ENCODE results near the gene TBX4.

The TBX4 gene

DNA sequence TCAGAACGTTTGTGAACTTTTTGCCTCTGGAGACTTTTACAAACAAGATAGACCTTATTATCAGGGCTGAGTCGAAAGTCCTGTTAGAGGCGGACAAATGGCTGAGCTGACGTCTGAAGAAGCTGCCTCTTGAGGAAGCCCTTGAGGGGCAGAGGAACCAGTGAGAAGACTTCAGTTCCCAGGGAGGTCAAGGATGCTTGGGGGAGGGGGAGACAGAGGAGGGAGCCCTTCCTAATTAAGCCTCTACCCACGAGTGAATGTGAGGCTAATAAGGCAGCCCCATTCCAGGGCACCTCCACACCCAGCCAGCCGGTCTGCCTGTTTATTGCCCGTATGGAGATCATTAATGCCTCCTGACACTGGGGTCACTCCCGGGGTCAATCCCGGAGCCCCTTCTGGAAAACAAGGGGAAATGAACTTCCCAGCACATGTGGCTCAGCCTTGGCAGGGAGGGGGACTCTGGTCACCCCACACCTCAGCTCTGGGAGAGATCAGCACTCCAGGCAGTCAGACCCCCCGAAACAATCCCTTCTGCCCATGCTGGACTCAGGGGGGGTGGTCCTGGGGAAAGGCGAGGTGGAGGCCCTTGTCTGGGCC lies 9.2 kb upstream of the TBX4 start:
- TF ChIP-seq CSDC2 (CRISPR knock-in tag; IDR thresholded peaks at IDR 0.05) (no peak), ZFP3 (CRISPR knock-in tag; IDR thresholded peaks at IDR 0.05) (no peak), SNAI2 (CRISPR knock-in tag; IDR thresholded peaks at IDR 0.05) (no peak), ZC3H10 (CRISPR knock-in tag; IDR thresholded peaks at IDR 0.05) (no peak), ZFP30 (CRISPR knock-in tag; IDR thresholded peaks at IDR 0.05) (no peak), PPARA (CRISPR knock-in tag; IDR thresholded peaks at IDR 0.05; ENCODE audit: borderline replicate concordance) (no peak), TOX (CRISPR knock-in tag; IDR thresholded peaks at IDR 0.05; ENCODE audit: borderline replicate concordance) (no peak), RARB (CRISPR knock-in tag; IDR thresholded peaks at IDR 0.05) (no peak), ESRRG (CRISPR knock-in tag; IDR thresholded peaks at IDR 0.05) (no peak)
- TF ChIP-seq, protein P1, sequence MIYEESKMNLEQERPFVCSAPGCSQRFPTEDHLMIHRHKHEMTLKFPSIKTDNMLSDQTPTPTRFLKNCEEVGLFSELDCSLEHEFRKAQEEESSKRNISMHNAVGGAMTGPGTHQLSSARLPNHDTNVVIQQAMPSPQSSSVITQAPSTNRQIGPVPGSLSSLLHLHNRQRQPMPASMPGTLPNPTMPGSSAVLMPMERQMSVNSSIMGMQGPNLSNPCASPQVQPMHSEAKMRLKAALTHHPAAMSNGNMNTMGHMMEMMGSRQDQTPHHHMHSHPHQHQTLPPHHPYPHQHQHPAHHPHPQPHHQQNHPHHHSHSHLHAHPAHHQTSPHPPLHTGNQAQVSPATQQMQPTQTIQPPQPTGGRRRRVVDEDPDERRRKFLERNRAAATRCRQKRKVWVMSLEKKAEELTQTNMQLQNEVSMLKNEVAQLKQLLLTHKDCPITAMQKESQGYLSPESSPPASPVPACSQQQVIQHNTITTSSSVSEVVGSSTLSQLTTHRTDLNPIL (CRISPR knock-in tag; IDR thresholded peaks at IDR 0.05; ENCODE audit: low read depth) = no peak
- TF ChIP-seq, protein P2, sequence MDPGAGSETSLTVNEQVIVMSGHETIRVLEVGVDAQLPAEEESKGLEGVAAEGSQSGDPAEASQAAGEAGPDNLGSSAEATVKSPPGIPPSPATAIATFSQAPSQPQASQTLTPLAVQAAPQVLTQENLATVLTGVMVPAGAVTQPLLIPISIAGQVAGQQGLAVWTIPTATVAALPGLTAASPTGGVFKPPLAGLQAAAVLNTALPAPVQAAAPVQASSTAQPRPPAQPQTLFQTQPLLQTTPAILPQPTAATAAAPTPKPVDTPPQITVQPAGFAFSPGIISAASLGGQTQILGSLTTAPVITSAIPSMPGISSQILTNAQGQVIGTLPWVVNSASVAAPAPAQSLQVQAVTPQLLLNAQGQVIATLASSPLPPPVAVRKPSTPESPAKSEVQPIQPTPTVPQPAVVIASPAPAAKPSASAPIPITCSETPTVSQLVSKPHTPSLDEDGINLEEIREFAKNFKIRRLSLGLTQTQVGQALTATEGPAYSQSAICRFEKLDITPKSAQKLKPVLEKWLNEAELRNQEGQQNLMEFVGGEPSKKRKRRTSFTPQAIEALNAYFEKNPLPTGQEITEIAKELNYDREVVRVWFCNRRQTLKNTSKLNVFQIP (CRISPR knock-in tag; IDR thresholded peaks at IDR 0.05; ENCODE audit: borderline replicate concordance, low read depth) = no peak
- TF ChIP-seq, protein P3, sequence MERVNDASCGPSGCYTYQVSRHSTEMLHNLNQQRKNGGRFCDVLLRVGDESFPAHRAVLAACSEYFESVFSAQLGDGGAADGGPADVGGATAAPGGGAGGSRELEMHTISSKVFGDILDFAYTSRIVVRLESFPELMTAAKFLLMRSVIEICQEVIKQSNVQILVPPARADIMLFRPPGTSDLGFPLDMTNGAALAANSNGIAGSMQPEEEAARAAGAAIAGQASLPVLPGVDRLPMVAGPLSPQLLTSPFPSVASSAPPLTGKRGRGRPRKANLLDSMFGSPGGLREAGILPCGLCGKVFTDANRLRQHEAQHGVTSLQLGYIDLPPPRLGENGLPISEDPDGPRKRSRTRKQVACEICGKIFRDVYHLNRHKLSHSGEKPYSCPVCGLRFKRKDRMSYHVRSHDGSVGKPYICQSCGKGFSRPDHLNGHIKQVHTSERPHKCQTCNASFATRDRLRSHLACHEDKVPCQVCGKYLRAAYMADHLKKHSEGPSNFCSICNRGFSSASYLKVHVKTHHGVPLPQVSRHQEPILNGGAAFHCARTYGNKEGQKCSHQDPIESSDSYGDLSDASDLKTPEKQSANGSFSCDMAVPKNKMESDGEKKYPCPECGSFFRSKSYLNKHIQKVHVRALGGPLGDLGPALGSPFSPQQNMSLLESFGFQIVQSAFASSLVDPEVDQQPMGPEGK (CRISPR knock-in tag; IDR thresholded peaks at IDR 0.05; ENCODE audit: borderline replicate concordance) = no peak
- TF ChIP-seq, protein P4, sequence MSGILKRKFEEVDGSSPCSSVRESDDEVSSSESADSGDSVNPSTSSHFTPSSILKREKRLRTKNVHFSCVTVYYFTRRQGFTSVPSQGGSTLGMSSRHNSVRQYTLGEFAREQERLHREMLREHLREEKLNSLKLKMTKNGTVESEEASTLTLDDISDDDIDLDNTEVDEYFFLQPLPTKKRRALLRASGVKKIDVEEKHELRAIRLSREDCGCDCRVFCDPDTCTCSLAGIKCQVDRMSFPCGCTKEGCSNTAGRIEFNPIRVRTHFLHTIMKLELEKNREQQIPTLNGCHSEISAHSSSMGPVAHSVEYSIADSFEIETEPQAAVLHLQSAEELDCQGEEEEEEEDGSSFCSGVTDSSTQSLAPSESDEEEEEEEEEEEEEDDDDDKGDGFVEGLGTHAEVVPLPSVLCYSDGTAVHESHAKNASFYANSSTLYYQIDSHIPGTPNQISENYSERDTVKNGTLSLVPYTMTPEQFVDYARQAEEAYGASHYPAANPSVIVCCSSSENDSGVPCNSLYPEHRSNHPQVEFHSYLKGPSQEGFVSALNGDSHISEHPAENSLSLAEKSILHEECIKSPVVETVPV (CRISPR knock-in tag; IDR thresholded peaks at IDR 0.05) = no peak

DNA sequence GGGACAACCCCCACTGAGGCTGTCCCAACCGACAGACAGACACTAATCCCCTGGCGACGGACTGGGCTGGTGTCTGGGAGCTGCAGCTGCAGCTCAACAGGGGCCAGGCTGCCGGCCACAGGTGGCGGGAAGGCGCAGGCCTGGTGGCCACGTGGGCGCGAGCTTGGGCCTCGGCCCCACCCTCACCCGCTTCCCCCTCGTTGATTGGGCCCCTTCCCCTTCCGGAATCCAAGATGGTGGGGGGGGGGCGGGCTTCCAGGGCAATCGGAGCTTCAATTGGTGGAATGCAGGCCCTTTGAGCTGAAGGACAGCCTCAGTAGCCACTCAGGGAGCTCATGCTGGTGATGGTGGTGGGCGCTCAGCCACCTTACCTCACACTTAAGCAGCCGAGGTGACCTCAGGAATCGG lies 8.7 kb upstream of the TBX4 start:
- no peak for ATAC-seq
- TF ChIP-seq SNAI2 (CRISPR knock-in tag; IDR thresholded peaks at IDR 0.05) (no peak), ZNF565 (CRISPR knock-in tag; conservative IDR thresholded peaks at IDR 0.05; ENCODE audit: low read depth) (no peak), ARNTL (CRISPR knock-in tag; IDR thresholded peaks at IDR 0.05; ENCODE audit: borderline replicate concordance, low read depth) (no peak), ESRRG (CRISPR knock-in tag; IDR thresholded peaks at IDR 0.05) (no peak)
- TF ChIP-seq, protein P2 (CRISPR knock-in tag; IDR thresholded peaks at IDR 0.05; ENCODE audit: borderline replicate concordance, low read depth) = no peak

More for the DNA sequence above, 9.2 kb upstream of the TBX4 start:
- no peak for ATAC-seq

DNA sequence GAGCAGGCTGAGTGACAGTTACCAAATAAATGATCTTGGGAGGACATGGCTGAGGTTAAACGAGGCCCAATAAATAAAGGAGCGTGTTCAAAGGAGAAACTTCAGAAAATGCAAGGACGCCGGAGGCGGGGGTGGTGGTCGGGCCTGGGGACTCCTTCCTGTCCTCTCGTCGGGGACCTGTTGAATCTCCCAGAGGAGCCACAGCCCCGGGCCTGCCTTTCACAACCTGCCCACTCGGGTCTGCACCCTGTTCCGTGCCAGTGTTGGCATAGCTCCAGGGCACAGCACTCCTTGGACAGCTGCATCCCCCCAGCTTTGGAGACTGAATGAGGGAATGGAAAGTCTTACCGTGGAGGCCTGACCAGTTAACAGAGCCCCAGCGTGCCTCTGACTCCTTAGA lies 8.1 kb upstream of the TBX4 start:
- ATAC-seq = no peak
- TF ChIP-seq TOX (CRISPR knock-in tag; IDR thresholded peaks at IDR 0.05; ENCODE audit: borderline replicate concordance) (no peak), ZNF70 (CRISPR knock-in tag; IDR thresholded peaks at IDR 0.05) (no peak)

DNA sequence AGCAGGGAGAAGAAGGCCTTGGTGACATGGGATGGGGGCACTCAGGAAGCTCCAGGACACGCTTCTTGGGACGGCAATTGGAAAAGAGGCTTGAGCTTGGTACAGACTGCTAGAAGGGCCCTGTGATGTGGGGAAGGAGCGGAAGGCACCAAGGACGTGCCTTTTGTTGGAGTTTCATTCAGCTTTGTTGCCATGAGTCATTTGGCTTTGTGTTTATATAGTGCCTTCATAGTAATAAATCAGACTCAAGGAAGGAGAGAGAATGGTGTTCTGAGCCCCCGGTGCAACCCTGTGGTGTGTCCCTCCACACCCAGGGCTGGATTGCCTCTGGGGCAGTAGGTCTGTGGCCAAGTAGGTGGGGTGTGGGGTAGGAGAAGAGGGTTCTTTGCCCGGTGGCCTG lies 7.4 kb upstream of the TBX4 start:
- ATAC-seq = no peak
- TF ChIP-seq ESRRG (CRISPR knock-in tag; IDR thresholded peaks at IDR 0.05) (no peak), PPARA (CRISPR knock-in tag; IDR thresholded peaks at IDR 0.05; ENCODE audit: borderline replicate concordance) (no peak), SNAI2 (CRISPR knock-in tag; IDR thresholded peaks at IDR 0.05) (no peak), ZC3H10 (CRISPR knock-in tag; IDR thresholded peaks at IDR 0.05) (no peak), ZNF8 (CRISPR knock-in tag; IDR thresholded peaks at IDR 0.05) (no peak), RARB (CRISPR knock-in tag; IDR thresholded peaks at IDR 0.05) (no peak), ZNF70 (CRISPR knock-in tag; IDR thresholded peaks at IDR 0.05) (no peak), ISL1 (CRISPR knock-in tag; IDR thresholded peaks at IDR 0.05) (no peak)
- TF ChIP-seq, protein P2 (CRISPR knock-in tag; IDR thresholded peaks at IDR 0.05; ENCODE audit: borderline replicate concordance, low read depth) = no peak
- TF ChIP-seq, protein P1 (CRISPR knock-in tag; IDR thresholded peaks at IDR 0.05; ENCODE audit: low read depth) = no peak
